Panc1 (cell line): ENCODE results near the gene PROZ. TPM values are rescaled to one million over a fixed set of nuclear protein-coding genes. Genes with fewer than 3 reads are reported as not detected.

Source experiments
- ATAC-seq: fragments of 200-7000 bp; cut with Tn5 transposase; 2 replicates; pipeline ENCODE4 v1.9.1; 2020; ENCODE audit warnings: mild to moderate bottlenecking, moderate library complexity
- BruUV-seq: library from RNA; stranded (reverse); fragments of 400-500 nt; replicated peaks from 2 replicates; lab custom pipeline; 2021; lab: Mats Ljungman, UMichigan
- CTCF ChIA-PET: fragments of 300-600 bp; sonication (Branson Sonifier 250); formaldehyde crosslinking; loops from one replicate; lab custom pipeline; 2022; ENCODE audit warnings: antibody characterized with exemption; lab: Charles Lee
- POLR2A ChIA-PET: fragments of 300-600 bp; sonication (Branson Sonifier 250); formaldehyde crosslinking; loops from one replicate; lab custom pipeline; 2022; ENCODE audit warnings: antibody characterized with exemption; lab: Charles Lee
- DNase-seq: peaks from one replicate; pipeline ENCODE4 v3.0.0-alpha.2; 2010; ENCODE audit warnings: low read depth, low spot score
- H3K27ac ChIP-seq: 2 replicates; pipeline ENCODE4 v1.5.1; 2011; ENCODE audit warnings: mild to moderate bottlenecking, low read length, inconsistent platforms
- H3K27me3 ChIP-seq: fragments of 200-500 bp; sonication (Bioruptor generic); 2 replicates; pipeline ENCODE4 v1.6.0; 2014; ENCODE audit warnings: low read length, inconsistent platforms; ENCODE audit not compliant: control insufficient read depth, insufficient read depth
- H3K36me3 ChIP-seq: fragments of 200-500 bp; sonication (Bioruptor generic); 2 replicates; pipeline ENCODE4 v1.5.1; 2014; ENCODE audit warnings: inconsistent platforms, mild to moderate bottlenecking, low read length, moderate library complexity; ENCODE audit not compliant: control insufficient read depth, insufficient read depth
- H3K4me1 ChIP-seq: 2 replicates; pipeline ENCODE4 v1.5.1; 2011; ENCODE audit warnings: inconsistent platforms, mild to moderate bottlenecking, low read length, moderate library complexity; ENCODE audit not compliant: control insufficient read depth, insufficient read depth
- H3K4me3 ChIP-seq, 2 experiments: 2 replicates each; pipeline ENCODE4 v1.5.1; 2011 to 2012; ENCODE audit warnings: low read depth in 2 of 2, low read length in 2 of 2, mild to moderate bottlenecking in 2 of 2, inconsistent platforms in 1 of 2, moderate library complexity in 1 of 2
- H3K9me3 ChIP-seq: fragments of 200-500 bp; sonication (Bioruptor generic); 2 replicates; pipeline ENCODE4 v1.5.1; 2014; ENCODE audit warnings: low read depth, mild to moderate bottlenecking, inconsistent platforms, low read length, moderate library complexity; ENCODE audit not compliant: control insufficient read depth, insufficient read depth
- POLR2AphosphoS5 ChIP-seq: IDR thresholded peaks from 2 replicates; pipeline ENCODE4 v1.6.1; 2012; ENCODE audit warnings: mild to moderate bottlenecking, low read depth, low read length, moderate library complexity
- SIN3A ChIP-seq: IDR thresholded peaks from 2 replicates; pipeline ENCODE4 v1.6.1; 2012; ENCODE audit warnings: low read depth, mild to moderate bottlenecking, low read length, moderate library complexity, borderline replicate concordance; ENCODE audit not compliant: insufficient read depth
- TCF7L2 ChIP-seq: IDR thresholded peaks from 2 replicates; pipeline ENCODE4 v1.6.1; 2011; ENCODE audit warnings: mild to moderate bottlenecking, low read depth, low read length, inconsistent platforms
- in situ Hi-C: cut with HindIII; loops from 2 replicates; pipeline ENCODE4 v1.10.0; 2016; ENCODE audit warnings: low sequenced_read_pairs, low pct_unique_long_range_greater_than_20kb
- intact Hi-C: fragments of 100-400 bp; cut with micrococcal nuclease; formaldehyde crosslinking; loops from one replicate; pipeline ENCODE4 v1.10.0; 2022; ENCODE audit not compliant: unreplicated experiment
- total RNA-seq: library from RNA; stranded (reverse); gene quantifications from one replicate; pipeline ENCODE4 v1.2.1, GENCODE V29; 2021; ENCODE audit not compliant: unreplicated experiment
- TF ChIP-seq, protein P1 (sequence below), 2 experiments: IDR thresholded peaks; 2 replicates each; pipeline ENCODE4 v1.6.1; 2011 to 2012; ENCODE audit warnings: low read depth in 2 of 2, control low read depth in 1 of 2, low read length in 1 of 2, mild to moderate bottlenecking in 1 of 2, moderate library complexity in 1 of 2; ENCODE audit not compliant: insufficient read depth in 1 of 2
- TF ChIP-seq, protein P2 (sequence below): fragments of 450-650 bp; IDR thresholded peaks from 2 replicates; pipeline ENCODE4 v1.5.1; 2017; ENCODE audit warnings: mild to moderate bottlenecking

The PROZ gene
- total RNA-seq, 1 experiment from 2014 or later = not detected

DNA sequence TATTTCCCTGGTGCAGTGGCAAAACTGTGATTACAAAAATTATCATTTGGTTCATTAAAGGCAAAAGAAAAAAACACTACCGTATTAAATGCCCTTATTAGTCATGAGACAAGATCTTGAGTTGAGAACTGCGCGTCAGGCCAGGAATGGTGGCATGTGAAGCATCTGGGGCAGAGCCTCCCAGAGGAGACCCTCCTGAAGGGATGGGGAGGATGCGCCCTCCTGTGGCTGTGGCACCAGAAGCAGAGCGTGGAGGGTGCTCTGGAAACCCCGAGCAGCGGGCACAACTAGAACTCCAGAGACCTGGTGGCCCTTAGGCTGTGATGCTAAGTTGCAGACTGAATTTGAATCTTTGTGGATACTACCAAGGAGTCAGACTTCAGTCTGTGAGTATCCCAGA, 62.4 kb downstream of the PROZ start:
- in situ Hi-C loops (no loop called here), intact Hi-C loops (no loop called here)
- ATAC-seq = no peak
- Histone ChIP-seq H3K9me3 (no peaks in the 10 kb centered on the region), H3K4me1 (peaks cover 14% of the 10 kb centered on the region), H3K27ac (no peak overlapping the region), H3K36me3 (peaks cover 2% of the 10 kb centered on the region), H3K27me3 (no peaks in the 10 kb centered on the region), H3K4me3 (no peak overlapping the region)
- ChIA-PET POLR2A (no interaction called here), CTCF (no interaction called here)
- BruUV-seq = no TSS peak
- TF ChIP-seq, protein P1, sequence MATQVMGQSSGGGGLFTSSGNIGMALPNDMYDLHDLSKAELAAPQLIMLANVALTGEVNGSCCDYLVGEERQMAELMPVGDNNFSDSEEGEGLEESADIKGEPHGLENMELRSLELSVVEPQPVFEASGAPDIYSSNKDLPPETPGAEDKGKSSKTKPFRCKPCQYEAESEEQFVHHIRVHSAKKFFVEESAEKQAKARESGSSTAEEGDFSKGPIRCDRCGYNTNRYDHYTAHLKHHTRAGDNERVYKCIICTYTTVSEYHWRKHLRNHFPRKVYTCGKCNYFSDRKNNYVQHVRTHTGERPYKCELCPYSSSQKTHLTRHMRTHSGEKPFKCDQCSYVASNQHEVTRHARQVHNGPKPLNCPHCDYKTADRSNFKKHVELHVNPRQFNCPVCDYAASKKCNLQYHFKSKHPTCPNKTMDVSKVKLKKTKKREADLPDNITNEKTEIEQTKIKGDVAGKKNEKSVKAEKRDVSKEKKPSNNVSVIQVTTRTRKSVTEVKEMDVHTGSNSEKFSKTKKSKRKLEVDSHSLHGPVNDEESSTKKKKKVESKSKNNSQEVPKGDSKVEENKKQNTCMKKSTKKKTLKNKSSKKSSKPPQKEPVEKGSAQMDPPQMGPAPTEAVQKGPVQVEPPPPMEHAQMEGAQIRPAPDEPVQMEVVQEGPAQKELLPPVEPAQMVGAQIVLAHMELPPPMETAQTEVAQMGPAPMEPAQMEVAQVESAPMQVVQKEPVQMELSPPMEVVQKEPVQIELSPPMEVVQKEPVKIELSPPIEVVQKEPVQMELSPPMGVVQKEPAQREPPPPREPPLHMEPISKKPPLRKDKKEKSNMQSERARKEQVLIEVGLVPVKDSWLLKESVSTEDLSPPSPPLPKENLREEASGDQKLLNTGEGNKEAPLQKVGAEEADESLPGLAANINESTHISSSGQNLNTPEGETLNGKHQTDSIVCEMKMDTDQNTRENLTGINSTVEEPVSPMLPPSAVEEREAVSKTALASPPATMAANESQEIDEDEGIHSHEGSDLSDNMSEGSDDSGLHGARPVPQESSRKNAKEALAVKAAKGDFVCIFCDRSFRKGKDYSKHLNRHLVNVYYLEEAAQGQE (IDR thresholded peaks at IDR 0.05; ENCODE audit: insufficient read depth in 1 of 2, low read depth in 2 of 2, low read length in 1 of 2) = no peak
- TF ChIP-seq TCF7L2 (no peak), SIN3A (no peak), POLR2AphosphoS5 (no peak)
- TF ChIP-seq, protein P2, sequence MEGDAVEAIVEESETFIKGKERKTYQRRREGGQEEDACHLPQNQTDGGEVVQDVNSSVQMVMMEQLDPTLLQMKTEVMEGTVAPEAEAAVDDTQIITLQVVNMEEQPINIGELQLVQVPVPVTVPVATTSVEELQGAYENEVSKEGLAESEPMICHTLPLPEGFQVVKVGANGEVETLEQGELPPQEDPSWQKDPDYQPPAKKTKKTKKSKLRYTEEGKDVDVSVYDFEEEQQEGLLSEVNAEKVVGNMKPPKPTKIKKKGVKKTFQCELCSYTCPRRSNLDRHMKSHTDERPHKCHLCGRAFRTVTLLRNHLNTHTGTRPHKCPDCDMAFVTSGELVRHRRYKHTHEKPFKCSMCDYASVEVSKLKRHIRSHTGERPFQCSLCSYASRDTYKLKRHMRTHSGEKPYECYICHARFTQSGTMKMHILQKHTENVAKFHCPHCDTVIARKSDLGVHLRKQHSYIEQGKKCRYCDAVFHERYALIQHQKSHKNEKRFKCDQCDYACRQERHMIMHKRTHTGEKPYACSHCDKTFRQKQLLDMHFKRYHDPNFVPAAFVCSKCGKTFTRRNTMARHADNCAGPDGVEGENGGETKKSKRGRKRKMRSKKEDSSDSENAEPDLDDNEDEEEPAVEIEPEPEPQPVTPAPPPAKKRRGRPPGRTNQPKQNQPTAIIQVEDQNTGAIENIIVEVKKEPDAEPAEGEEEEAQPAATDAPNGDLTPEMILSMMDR = no peak
- no peak for DNase-seq

Other genes with a start within 250 kb of the PROZ start
- 0.57 TPM for gene MCF2L, start 189.4 kb upstream of the PROZ start, total RNA-seq
- not detected for gene F7, start 52.9 kb upstream of the PROZ start, total RNA-seq
- 0.18 TPM for gene F10, start 35.8 kb upstream of the PROZ start, total RNA-seq
- 39.7 TPM for gene PCID2, start 50.0 kb downstream of the PROZ start, total RNA-seq
- 80.8 TPM for gene CUL4A, start 51.0 kb downstream of the PROZ start, total RNA-seq
- gene LAMP1, start 138.6 kb downstream of the PROZ start, total RNA-seq = 212 TPM
- 4.8 TPM for gene GRTP1, start 205.5 kb downstream of the PROZ start, total RNA-seq